ENCODE data around the gene PPP1R8. TPM values are rescaled to one million over a fixed set of nuclear protein-coding genes. Genes with fewer than 3 reads are reported as not detected.

The PPP1R8 gene
- total RNA-seq, 4 donors from 2014 or later, result 33.2 to 51.6 (median 42.0) TPM

- 87% methylated on average over 14 of the region's 14 CpGs for WGBS
- Histone ChIP-seq H3K27me3 (no peaks in the 10 kb centered on the region), H3K4me1 (peaks cover 6 to 17% (median 16%) of the 10 kb centered on the region in 4 donors), H3K9me3 (no peaks in the 10 kb centered on the region), H3K27ac (replicated peaks in 1 of 4) (no peak overlapping the region), H3K36me3 (no peaks in the 10 kb centered on the region), H3K4me3 (no peak overlapping the region)
- no peak for TF ChIP-seq POLR2AphosphoS5 (IDR thresholded peaks at IDR 0.05)
- TF ChIP-seq EP300 (IDR thresholded peaks at IDR 0.05), result no peak
- no peak for DNase-seq (ENCODE audit: extremely low spot score)
- intact Hi-C loops (cut with DNase I), result loop anchor here (5.0 kb wide), 1 partner anchor 123 kb away; no protein-coding TSS in a partner anchor
These were observed 28.5 kb downstream of the PPP1R8 start for GRCh38 chr1:27858949-27859576.

DNA sequence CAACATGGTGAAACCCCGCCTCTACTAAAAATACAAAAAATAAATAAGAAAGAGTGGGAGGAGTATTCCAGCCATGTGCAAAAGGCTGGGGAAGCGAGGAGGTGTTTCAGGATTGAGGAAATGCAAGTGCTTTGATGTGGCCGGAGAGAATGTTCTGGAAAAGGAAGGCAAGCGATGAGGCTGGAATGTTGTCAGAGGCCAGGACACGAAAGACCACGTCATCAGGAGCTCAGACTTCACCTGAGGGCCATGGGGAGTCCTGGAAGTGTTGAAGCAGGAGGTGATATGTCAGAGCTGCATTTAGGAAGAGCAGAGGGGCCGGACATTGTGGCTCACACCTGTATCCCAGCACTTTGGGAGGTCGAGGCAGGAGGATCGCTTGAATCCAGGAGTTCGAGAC lies 30.9 kb downstream of the PPP1R8 start:
- intact Hi-C loops (cut with DNase I), result no loop called here
- peaks cover 6 to 17% (median 16%) of the 10 kb centered on the region in 4 donors for H3K4me1 ChIP-seq
- no peak for DNase-seq (ENCODE audit: extremely low spot score)
- no peaks in the 10 kb centered on the region for H3K36me3 ChIP-seq
- H3K4me3 ChIP-seq, result no peak overlapping the region
- no peaks in the 10 kb centered on the region for H3K27me3 ChIP-seq
- no peaks in the 10 kb centered on the region for H3K9me3 ChIP-seq
- TF ChIP-seq CTCF (IDR thresholded peaks at IDR 0.05) (no peak), EP300 (IDR thresholded peaks at IDR 0.05) (no peak), POLR2A (IDR thresholded peaks at IDR 0.05; ENCODE audit: low read depth) (no peak), POLR2AphosphoS5 (IDR thresholded peaks at IDR 0.05) (no peak)
- 91% methylated on average over 9 of the region's 10 CpGs for WGBS
- H3K27ac ChIP-seq (replicated peaks in 1 of 4), result no peak overlapping the region

GRCh38 chr1:27862004-27862403 lies 31.4 kb downstream of the PPP1R8 start:
- H3K27me3 ChIP-seq, result no peaks in the 10 kb centered on the region
- TF ChIP-seq EP300 (IDR thresholded peaks at IDR 0.05), result no peak
- TF ChIP-seq POLR2AphosphoS5 (IDR thresholded peaks at IDR 0.05), result no peak
- TF ChIP-seq CTCF (IDR thresholded peaks at IDR 0.05), result no peak
- TF ChIP-seq POLR2A (IDR thresholded peaks at IDR 0.05; ENCODE audit: low read depth), result no peak
- no peak for DNase-seq (ENCODE audit: extremely low spot score)
- WGBS, result 92% methylated on average over 3 of the region's 3 CpGs
- H3K36me3 ChIP-seq, result no peaks in the 10 kb centered on the region
- no peaks in the 10 kb centered on the region for H3K9me3 ChIP-seq
- peaks cover 6 to 17% (median 16%) of the 10 kb centered on the region in 4 donors for H3K4me1 ChIP-seq
- H3K27ac ChIP-seq (replicated peaks in 1 of 4), result peak overlapping the region in 3 of 4 donors; percentile 44 to 65 (median 49)
- H3K4me3 ChIP-seq, result no peak overlapping the region
- intact Hi-C loops (cut with DNase I), result no loop called here

DNA sequence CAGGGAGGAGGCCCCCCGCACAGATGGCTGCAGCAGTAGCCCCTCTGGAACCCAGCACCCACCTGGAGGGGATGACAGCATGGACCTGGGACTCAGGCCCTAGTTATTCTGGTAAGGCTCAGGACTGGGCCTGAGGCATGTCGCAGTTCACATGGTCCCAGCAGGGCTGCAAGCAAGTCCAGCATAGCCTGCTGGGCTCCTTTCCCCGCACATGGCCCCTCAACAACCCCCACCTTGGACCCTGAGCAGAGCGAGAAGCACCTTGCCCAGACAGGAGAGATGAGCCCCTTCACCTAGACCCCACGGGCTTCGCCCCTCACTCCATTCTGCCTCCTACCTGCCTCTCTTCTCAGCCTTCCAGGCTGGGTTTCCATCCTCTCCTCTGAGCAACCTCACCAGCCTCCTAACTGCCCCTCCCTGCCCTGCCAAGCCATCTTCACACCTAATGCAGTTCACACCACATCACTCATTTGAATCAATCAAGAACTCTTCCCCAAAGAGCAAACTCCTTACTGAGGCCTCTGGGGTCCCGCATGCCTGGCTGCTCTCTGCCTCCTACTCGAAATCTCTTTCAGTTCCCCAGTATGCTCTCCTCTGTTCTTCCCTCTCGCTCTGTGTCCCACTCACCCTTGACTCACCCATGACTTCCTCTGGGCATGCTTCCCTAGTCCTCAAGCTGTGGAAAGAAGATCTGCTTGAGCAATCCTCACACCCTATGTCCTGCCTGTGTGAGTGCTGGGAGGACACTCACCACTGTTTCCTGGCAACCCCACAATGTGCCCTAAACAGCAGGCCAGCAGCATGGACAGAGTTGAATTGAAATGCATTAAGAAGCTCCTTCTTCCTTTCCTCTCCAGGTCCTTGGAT lies 32.3 kb downstream of the PPP1R8 start:
- intact Hi-C loops (cut with DNase I), result no loop called here
- DNase-seq (ENCODE audit: extremely low spot score), result no peak
- H3K36me3 ChIP-seq, result no peaks in the 10 kb centered on the region
- no peaks in the 10 kb centered on the region for H3K27me3 ChIP-seq
- no peak overlapping the region for H3K4me3 ChIP-seq
- peak overlapping the region; percentile 44 to 65 (median 50) for H3K27ac ChIP-seq (replicated peaks in 1 of 4)
- 76% methylated on average over 9 of the region's 9 CpGs for WGBS
- H3K9me3 ChIP-seq, result no peaks in the 10 kb centered on the region
- peaks cover 6 to 15% (median 15%) of the 10 kb centered on the region in 4 donors for H3K4me1 ChIP-seq
- TF ChIP-seq EP300 (IDR thresholded peaks at IDR 0.05), result no peak
- peak; percentile 64 to 68 for TF ChIP-seq POLR2AphosphoS5 (IDR thresholded peaks at IDR 0.05)

- 82% methylated on average over 1 of the region's 1 CpG for WGBS
- Histone ChIP-seq H3K4me1 (peaks cover under 1 to 9% (median 9%) of the 10 kb centered on the region in 4 donors), H3K9me3 (no peaks in the 10 kb centered on the region), H3K27me3 (no peaks in the 10 kb centered on the region), H3K27ac (replicated peaks in 1 of 4) (peak overlapping the region in 3 of 4 donors; percentile 43 to 51 (median 49)), H3K4me3 (no peak overlapping the region), H3K36me3 (no peaks in the 10 kb centered on the region)
- TF ChIP-seq EP300 (IDR thresholded peaks at IDR 0.05) (no peak), POLR2AphosphoS5 (IDR thresholded peaks at IDR 0.05) (no peak), POLR2A (IDR thresholded peaks at IDR 0.05; ENCODE audit: low read depth) (no peak), CTCF (IDR thresholded peaks at IDR 0.05) (no peak)
- no peak for DNase-seq (ENCODE audit: extremely low spot score)
- intact Hi-C loops (cut with DNase I), result no loop called here
These were observed 32.9 kb downstream of the PPP1R8 start for GRCh38 chr1:27863538-27863915.
